Measurements from ENCODE around the gene HADH. TPM values are rescaled to one million over a fixed set of nuclear protein-coding genes. Genes with fewer than 3 reads are reported as not detected.

HADH gene
- total RNA-seq, 1 donor, result 9.0 TPM

DNA sequence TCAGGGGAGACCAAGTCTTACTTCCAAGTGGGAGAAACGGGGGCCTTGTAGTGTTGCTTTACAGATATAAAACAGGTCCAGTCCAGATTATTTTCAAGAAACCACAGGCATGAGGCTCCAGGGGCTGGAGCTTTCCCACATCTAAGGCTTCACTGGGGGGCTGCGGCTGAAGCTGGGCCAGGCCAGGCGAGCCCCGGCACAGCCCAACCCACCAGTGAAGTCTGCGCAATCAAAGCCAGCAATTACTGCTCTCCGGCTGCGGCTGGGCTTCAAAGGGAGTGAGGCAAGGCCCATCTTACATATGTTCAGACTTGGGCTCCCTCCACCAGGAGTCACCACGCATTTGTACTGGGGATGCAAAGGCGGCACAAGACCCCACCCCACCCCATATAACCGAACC is 61.7 kb downstream of the HADH start:
- H4K20me1 ChIP-seq (ENCODE audit: insufficient read depth, low read length), result no peaks in the 10 kb centered on the region
- no peak overlapping the region for H3K4me3 ChIP-seq (ENCODE audit: insufficient read depth, low read length)
- no peak overlapping the region for H3K27ac ChIP-seq (ENCODE audit: low read depth, low read length)
- no peaks in the 10 kb centered on the region for H3K4me1 ChIP-seq (ENCODE audit: insufficient read depth, low read length)
- H3K79me2 ChIP-seq (ENCODE audit: insufficient read depth, low read length), result no peaks in the 10 kb centered on the region
- H3K27me3 ChIP-seq (ENCODE audit: insufficient read depth, low read length), result no peaks in the 10 kb centered on the region
- DNase-seq (ENCODE audit: insufficient read length, low spot score, missing footprints), result no peak
- no peaks in the 10 kb centered on the region for H3K9me3 ChIP-seq (ENCODE audit: low read depth, low read length)
- no peak overlapping the region for H3K4me2 ChIP-seq (ENCODE audit: insufficient read depth, low read length)
- H3K36me3 ChIP-seq (ENCODE audit: insufficient read depth, low read length), result no peaks in the 10 kb centered on the region
- TF ChIP-seq, protein P1, sequence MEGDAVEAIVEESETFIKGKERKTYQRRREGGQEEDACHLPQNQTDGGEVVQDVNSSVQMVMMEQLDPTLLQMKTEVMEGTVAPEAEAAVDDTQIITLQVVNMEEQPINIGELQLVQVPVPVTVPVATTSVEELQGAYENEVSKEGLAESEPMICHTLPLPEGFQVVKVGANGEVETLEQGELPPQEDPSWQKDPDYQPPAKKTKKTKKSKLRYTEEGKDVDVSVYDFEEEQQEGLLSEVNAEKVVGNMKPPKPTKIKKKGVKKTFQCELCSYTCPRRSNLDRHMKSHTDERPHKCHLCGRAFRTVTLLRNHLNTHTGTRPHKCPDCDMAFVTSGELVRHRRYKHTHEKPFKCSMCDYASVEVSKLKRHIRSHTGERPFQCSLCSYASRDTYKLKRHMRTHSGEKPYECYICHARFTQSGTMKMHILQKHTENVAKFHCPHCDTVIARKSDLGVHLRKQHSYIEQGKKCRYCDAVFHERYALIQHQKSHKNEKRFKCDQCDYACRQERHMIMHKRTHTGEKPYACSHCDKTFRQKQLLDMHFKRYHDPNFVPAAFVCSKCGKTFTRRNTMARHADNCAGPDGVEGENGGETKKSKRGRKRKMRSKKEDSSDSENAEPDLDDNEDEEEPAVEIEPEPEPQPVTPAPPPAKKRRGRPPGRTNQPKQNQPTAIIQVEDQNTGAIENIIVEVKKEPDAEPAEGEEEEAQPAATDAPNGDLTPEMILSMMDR (IDR thresholded peaks at IDR 0.05; ENCODE audit: extremely low read depth, low read depth, low read length), result no peak
- H2AFZ ChIP-seq (ENCODE audit: low read length), result no peak overlapping the region

DNA sequence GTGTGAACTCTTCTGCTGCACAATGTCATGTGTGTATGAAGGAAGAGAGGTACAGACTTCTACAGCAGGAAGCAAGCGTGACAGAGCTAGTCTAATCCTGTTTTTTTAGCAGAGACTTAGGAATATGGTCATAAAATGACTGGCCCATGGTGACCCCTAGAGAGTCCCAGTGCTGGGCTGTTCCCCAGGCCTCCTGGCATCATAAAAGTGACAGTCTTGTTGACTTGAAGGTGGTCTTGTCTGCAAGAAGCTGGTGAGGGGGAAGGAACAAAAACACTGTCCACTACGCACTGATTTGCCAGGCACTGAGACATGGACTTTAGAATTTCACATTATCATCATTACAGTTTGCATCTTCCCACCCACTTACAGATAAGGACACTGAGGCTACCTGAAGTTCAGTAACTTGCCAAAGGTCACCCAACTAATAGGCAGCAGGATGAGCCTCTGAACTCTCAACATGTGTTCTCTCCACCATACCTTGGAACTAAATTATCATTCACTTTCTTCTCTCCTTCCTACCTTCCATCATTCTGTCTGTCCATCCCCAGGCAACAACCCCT is 63.0 kb downstream of the HADH start:
- Histone ChIP-seq H3K9me3 (ENCODE audit: low read depth, low read length) (no peaks in the 10 kb centered on the region), H3K36me3 (ENCODE audit: insufficient read depth, low read length) (no peaks in the 10 kb centered on the region), H4K20me1 (ENCODE audit: insufficient read depth, low read length) (no peaks in the 10 kb centered on the region), H2AFZ (ENCODE audit: low read length) (no peak overlapping the region), H3K27ac (ENCODE audit: low read depth, low read length) (no peak overlapping the region), H3K27me3 (ENCODE audit: insufficient read depth, low read length) (no peaks in the 10 kb centered on the region), H3K4me3 (ENCODE audit: insufficient read depth, low read length) (no peak overlapping the region), H3K79me2 (ENCODE audit: insufficient read depth, low read length) (no peaks in the 10 kb centered on the region), H3K4me1 (ENCODE audit: insufficient read depth, low read length) (no peaks in the 10 kb centered on the region), H3K4me2 (ENCODE audit: insufficient read depth, low read length) (no peak overlapping the region)
- DNase-seq (ENCODE audit: insufficient read length, low spot score, missing footprints), result no peak
- TF ChIP-seq, protein P1 (IDR thresholded peaks at IDR 0.05; ENCODE audit: extremely low read depth, low read depth, low read length), result no peak

DNA sequence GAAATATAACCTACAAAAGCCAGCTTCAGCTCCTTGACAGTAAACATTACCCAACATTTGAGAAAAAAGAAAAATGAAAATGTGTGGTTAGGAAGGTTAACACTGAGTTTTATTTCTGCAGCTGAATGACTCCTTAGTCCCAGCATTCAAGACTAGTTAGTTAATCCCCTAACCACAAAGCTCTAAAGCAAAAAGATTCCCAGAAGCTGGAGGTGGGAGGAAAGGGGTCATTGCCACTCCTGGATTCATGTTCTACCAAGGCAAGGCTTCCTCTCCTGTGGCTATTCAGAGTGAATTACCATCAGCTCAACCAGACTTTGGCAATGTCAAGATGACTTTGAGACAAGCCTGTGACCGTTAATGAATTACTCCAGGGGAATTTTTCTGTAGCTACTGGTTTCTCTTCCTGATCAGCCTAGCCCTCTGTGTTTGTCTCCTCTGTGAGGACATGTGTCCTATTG is 63.6 kb downstream of the HADH start:
- Histone ChIP-seq H4K20me1 (ENCODE audit: insufficient read depth, low read length) (no peaks in the 10 kb centered on the region), H3K9me3 (ENCODE audit: low read depth, low read length) (no peaks in the 10 kb centered on the region), H3K79me2 (ENCODE audit: insufficient read depth, low read length) (no peaks in the 10 kb centered on the region), H3K4me1 (ENCODE audit: insufficient read depth, low read length) (no peaks in the 10 kb centered on the region), H2AFZ (ENCODE audit: low read length) (no peak overlapping the region), H3K4me3 (ENCODE audit: insufficient read depth, low read length) (no peak overlapping the region), H3K27me3 (ENCODE audit: insufficient read depth, low read length) (no peaks in the 10 kb centered on the region), H3K27ac (ENCODE audit: low read depth, low read length) (no peak overlapping the region), H3K4me2 (ENCODE audit: insufficient read depth, low read length) (no peak overlapping the region), H3K36me3 (ENCODE audit: insufficient read depth, low read length) (no peaks in the 10 kb centered on the region)
- TF ChIP-seq, protein P1 (IDR thresholded peaks at IDR 0.05; ENCODE audit: extremely low read depth, low read depth, low read length), result no peak
- no peak for DNase-seq (ENCODE audit: insufficient read length, low spot score, missing footprints)

DNA sequence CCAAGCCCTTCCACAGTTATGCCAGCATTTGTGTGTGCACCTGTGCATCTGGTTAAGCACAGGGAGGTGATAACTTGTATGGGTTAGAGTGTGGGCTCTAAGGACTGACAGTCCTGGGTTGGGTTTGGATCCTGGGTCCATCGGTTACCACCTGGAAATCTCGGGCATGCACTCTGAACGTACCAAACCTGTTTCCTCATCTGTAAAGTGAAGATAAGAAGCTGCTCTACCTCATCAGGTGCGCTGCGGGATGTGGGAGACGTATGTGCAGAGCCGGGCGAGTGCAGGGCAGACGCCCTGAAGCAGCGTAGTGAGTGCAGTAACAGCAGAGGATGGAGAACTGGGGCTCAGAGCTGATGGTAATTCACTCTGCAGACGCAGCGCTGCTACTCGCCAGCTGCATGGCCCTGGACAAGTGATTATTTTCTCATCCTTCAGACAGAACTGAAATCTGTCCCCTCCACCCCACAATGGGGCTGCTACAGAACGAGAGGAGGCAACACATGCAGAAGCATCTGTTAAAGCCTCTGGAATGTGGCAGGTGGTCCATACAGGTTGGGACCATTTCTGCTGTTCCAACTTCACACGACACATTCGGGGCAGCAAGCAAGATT is 64.4 kb downstream of the HADH start:
- Histone ChIP-seq H3K27me3 (ENCODE audit: insufficient read depth, low read length) (no peaks in the 10 kb centered on the region), H3K4me1 (ENCODE audit: insufficient read depth, low read length) (peaks cover 4% of the 10 kb centered on the region), H3K36me3 (ENCODE audit: insufficient read depth, low read length) (no peaks in the 10 kb centered on the region), H2AFZ (ENCODE audit: low read length) (no peak overlapping the region), H3K4me3 (ENCODE audit: insufficient read depth, low read length) (no peak overlapping the region), H3K9me3 (ENCODE audit: low read depth, low read length) (no peaks in the 10 kb centered on the region), H3K4me2 (ENCODE audit: insufficient read depth, low read length) (no peak overlapping the region), H3K27ac (ENCODE audit: low read depth, low read length) (no peak overlapping the region), H4K20me1 (ENCODE audit: insufficient read depth, low read length) (no peaks in the 10 kb centered on the region), H3K79me2 (ENCODE audit: insufficient read depth, low read length) (no peaks in the 10 kb centered on the region)
- TF ChIP-seq, protein P1 (IDR thresholded peaks at IDR 0.05; ENCODE audit: extremely low read depth, low read depth, low read length), result no peak
- no peak for DNase-seq (ENCODE audit: insufficient read length, low spot score, missing footprints)
